CD4-positive, alpha-beta T cell treated with Interleukin-4 for 4 hours (primary cell): ENCODE results near the gene SFSWAP.
A peak's percentile ranks its signal among the peaks of the same experiment; 100 is the strongest.
"Not testable (repeated sequence)": the region's sequence is repeated elsewhere in the genome, so short reads cannot be mapped to it uniquely, and the experiment has no call there.

Source experiments
- DNase-seq: peaks from one replicate; pipeline ENCODE4 v3.0.0-alpha.2; 2020

SFSWAP gene

GRCh38 chr12:131737150-131737827 lies 26.4 kb downstream of the SFSWAP start:
- DNase-seq, result no peak

GRCh38 chr12:131738196-131738595 lies 27.3 kb downstream of the SFSWAP start:
- no peak for DNase-seq

GRCh38 chr12:131740626-131741025 lies 29.7 kb downstream of the SFSWAP start:
- DNase-seq, result no peak

GRCh38 chr12:131742761-131743160 lies 31.9 kb downstream of the SFSWAP start:
- DNase-seq, result not testable (repeated sequence)

GRCh38 chr12:131743410-131743809 lies 32.5 kb downstream of the SFSWAP start:
- not testable (repeated sequence) for DNase-seq

GRCh38 chr12:131743880-131744279 lies 33.0 kb downstream of the SFSWAP start:
- not testable (repeated sequence) for DNase-seq

- DNase-seq, result not testable (repeated sequence)
Observed at GRCh38 chr12:131744675-131745074, 33.8 kb downstream of the SFSWAP start.

GRCh38 chr12:131745706-131746105 lies 34.8 kb downstream of the SFSWAP start:
- no peak for DNase-seq

- DNase-seq, result no peak
Observed at GRCh38 chr12:131747276-131748177, 36.6 kb downstream of the SFSWAP start.

- no peak for DNase-seq
Observed at GRCh38 chr12:131749618-131750315, 38.9 kb downstream of the SFSWAP start.

GRCh38 chr12:131751335-131751734 lies 40.4 kb downstream of the SFSWAP start:
- no peak for DNase-seq

GRCh38 chr12:131752451-131752850 lies 41.6 kb downstream of the SFSWAP start:
- DNase-seq, result no peak

- no peak for DNase-seq
Observed at GRCh38 chr12:131753005-131753404, 42.1 kb downstream of the SFSWAP start.

- DNase-seq, result no peak
Observed at GRCh38 chr12:131753757-131754156, 42.9 kb downstream of the SFSWAP start.

- no peak for DNase-seq
Observed at GRCh38 chr12:131754184-131754583, 43.3 kb downstream of the SFSWAP start.

- peak; percentile 27 for DNase-seq
Observed at GRCh38 chr12:131755305-131756113, 44.6 kb downstream of the SFSWAP start.

- no peak for DNase-seq
Observed at GRCh38 chr12:131756441-131756840, 45.6 kb downstream of the SFSWAP start.

GRCh38 chr12:131757111-131757510 lies 46.2 kb downstream of the SFSWAP start:
- no peak for DNase-seq

- no peak for DNase-seq
Observed at GRCh38 chr12:131758016-131758739, 47.3 kb downstream of the SFSWAP start.

GRCh38 chr12:131759176-131759575 lies 48.3 kb downstream of the SFSWAP start:
- no peak for DNase-seq

- DNase-seq, result no peak
Observed at GRCh38 chr12:131761638-131762037, 50.7 kb downstream of the SFSWAP start.

GRCh38 chr12:131764738-131765137 lies 53.8 kb downstream of the SFSWAP start:
- no peak for DNase-seq
